OCI-LY7 (cell line): Measurements from ENCODE around the gene PACSIN2.

ENCODE experiments used
- CTCF ChIP-seq: fragments of 200-600 bp; sonication (generic); conservative IDR thresholded peaks from 2 replicates; pipeline ENCODE4 v1.5.1; 2014; ENCODE audit warnings: mild to moderate bottlenecking, antibody characterized with exemption, low read length, moderate library complexity, mixed read lengths
- EZH2phosphoT487 ChIP-seq: fragments of 200-600 bp; sonication (generic); IDR thresholded peaks from 2 replicates; pipeline ENCODE4 v1.6.1; 2018; ENCODE audit warnings: low read depth, borderline replicate concordance, mild to moderate bottlenecking, mixed run types, antibody characterized with exemption, low read length, moderate library complexity, mixed read lengths

DNA sequence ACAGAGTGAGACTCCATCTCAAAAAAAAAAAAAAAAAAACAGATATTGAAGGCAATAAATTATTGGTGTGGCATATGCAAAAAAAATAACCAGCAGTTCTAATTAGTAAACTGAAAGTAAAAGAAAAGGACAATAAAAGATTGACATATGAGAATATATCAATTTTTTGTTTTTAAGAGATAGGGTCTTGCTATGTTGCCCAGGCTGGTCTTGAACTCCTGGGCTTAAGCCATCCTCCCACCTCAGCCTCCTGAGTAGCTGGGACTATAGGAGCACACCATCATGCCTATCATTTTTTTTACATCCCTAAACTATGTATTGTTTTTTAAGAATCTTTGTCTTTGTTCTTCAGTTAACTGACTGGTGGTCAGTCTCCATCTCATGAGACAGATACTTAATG is 31.5 kb downstream of the PACSIN2 start:
- no peak for TF ChIP-seq CTCF
- TF ChIP-seq EZH2phosphoT487, result no peak
